ENCODE data around the gene OR51M1.

DNA sequence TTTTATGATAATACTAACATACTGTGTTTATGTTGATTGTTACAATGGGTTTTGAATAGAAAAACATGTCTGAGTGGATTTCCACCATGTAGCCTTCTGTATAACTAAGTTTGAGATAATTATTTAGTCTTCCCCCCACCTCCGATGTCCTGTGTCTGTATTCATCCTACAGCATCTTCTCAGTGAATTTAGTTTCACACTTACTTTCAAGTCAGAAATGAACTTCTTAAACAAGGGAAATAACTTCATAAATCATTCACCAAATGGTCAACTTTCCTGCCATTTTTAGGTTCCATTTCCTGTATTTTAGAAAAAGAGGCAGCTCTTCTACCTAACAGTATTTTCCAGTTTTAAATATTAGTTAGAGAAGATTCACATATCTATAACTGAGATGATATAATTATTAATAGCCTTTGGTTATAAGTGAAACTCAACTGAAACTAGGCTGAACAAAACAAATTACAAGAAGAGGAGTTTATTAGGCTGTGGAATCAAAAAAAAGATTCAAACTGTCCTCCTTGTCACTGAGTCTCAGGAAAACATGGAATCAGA, 43.8 kb upstream of the OR51M1 start:
- TF ChIP-seq GATA2 (IDR thresholded peaks at IDR 0.05; ENCODE audit: low read depth, low read length) (no peak), GATA3 (IDR thresholded peaks at IDR 0.05; ENCODE audit: low read depth, low read length) (no peak)
